B cell (primary cell): ENCODE data around the gene BEND4. TPM values are rescaled to one million over a fixed set of nuclear protein-coding genes. Genes with fewer than 3 reads are reported as not detected.

Source experiments
- ATAC-seq: fragments of 200-7000 bp; cut with Tn5 transposase; one replicate; pipeline ENCODE4 v1.10.0; 2021; ENCODE audit warnings: low read depth, mild to moderate bottlenecking, moderate number of reproducible peaks, moderate library complexity
- CTCF ChIA-PET: fragments of 350-600 bp; sonication (Branson Sonifier 250); formaldehyde crosslinking; loops from one replicate; lab custom pipeline; 2021; ENCODE audit warnings: antibody characterized with exemption, inconsistent platforms; lab: Charles Lee
- POLR2A ChIA-PET: fragments of 350-600 bp; sonication (Branson Sonifier 250); formaldehyde crosslinking; loops from one replicate; lab custom pipeline; 2021; ENCODE audit warnings: antibody characterized with exemption; lab: Charles Lee
- DNase-seq: peaks from one replicate; pipeline ENCODE4 v3.0.0; 2013
- H2AFZ ChIP-seq: 2 replicates; pipeline ENCODE4 v1.6.1; 2012; ENCODE audit warnings: mild to moderate bottlenecking, low read depth, low read length; ENCODE audit not compliant: insufficient read depth, poor library complexity, severe bottlenecking
- H3K27ac ChIP-seq, 2 donors: 1 replicate in 1 of 2; 2 replicates in 1 of 2; pipeline ENCODE4 v1.5.1; 2012 to 2013; ENCODE audit warnings: low read length in 2 of 2, mild to moderate bottlenecking in 2 of 2, moderate library complexity in 1 of 2
- H3K27me3 ChIP-seq, 4 experiments: fragments of 200-600 bp in 1 of 4; sonication (generic) in 1 of 4; replicated peaks in 1 of 4; 1 replicate in 2 of 4; 2 replicates in 2 of 4; pipeline versions ENCODE4 v1.6.1 to v1.7.0; 2013 to 2016; ENCODE audit warnings: low read length in 3 of 4, mild to moderate bottlenecking in 2 of 4, mixed read lengths in 1 of 4, moderate library complexity in 1 of 4; ENCODE audit not compliant: insufficient read depth in 4 of 4, control insufficient read depth in 3 of 4; ENCODE audit errors: control extremely low read depth in 1 of 4
- H3K36me3 ChIP-seq, 2 experiments: replicated peaks in 1 of 2; 1 replicate in 1 of 2; 2 replicates in 1 of 2; pipeline versions ENCODE4 v1.6.1 to v1.7.1; 2013; ENCODE audit warnings: low read length in 1 of 2; ENCODE audit not compliant: insufficient read depth in 2 of 2, control insufficient read depth in 1 of 2; ENCODE audit errors: control extremely low read depth in 1 of 2, extremely low read depth in 1 of 2
- H3K4me1 ChIP-seq, 2 donors: fragments of 200-600 bp in 1 of 2; sonication (generic) in 1 of 2; 1 replicate in 1 of 2; 2 replicates in 1 of 2; pipeline versions ENCODE4 v1.5.1 to v1.6.1; 2013 to 2017; ENCODE audit warnings: low read length in 2 of 2; ENCODE audit not compliant: control insufficient read depth in 2 of 2, insufficient read depth in 2 of 2
- H3K4me2 ChIP-seq: replicated peaks from 2 replicates; pipeline ENCODE3; 2012; ENCODE audit warnings: mild to moderate bottlenecking, low read depth, low read length; ENCODE audit not compliant: poor library complexity, severe bottlenecking
- H3K4me3 ChIP-seq, 5 experiments: fragments of 200-600 bp in 1 of 5; sonication (generic) in 1 of 5; 1 replicate in 3 of 5; 2 replicates in 2 of 5; pipeline versions ENCODE4 v1.5.1 to v1.7.0; 2011 to 2016; ENCODE audit warnings: low read length in 4 of 5, mild to moderate bottlenecking in 4 of 5, low read depth in 2 of 5, control low read depth in 1 of 5, moderate library complexity in 1 of 5; ENCODE audit not compliant: insufficient read depth in 1 of 5; ENCODE audit errors: control extremely low read depth in 1 of 5, extremely low read depth in 1 of 5
- H3K79me2 ChIP-seq: fragments of 200-600 bp; sonication (generic); one replicate; pipeline ENCODE4 v1.6.0; 2016; ENCODE audit warnings: low read length; ENCODE audit not compliant: control insufficient read depth, insufficient read depth
- H3K9ac ChIP-seq: fragments of 200-600 bp; sonication (generic); 2 replicates; pipeline ENCODE4 v1.6.1; 2017; ENCODE audit warnings: mild to moderate bottlenecking, low read length, moderate library complexity
- H3K9me3 ChIP-seq, 3 donors: one replicate each; pipeline versions ENCODE4 v1.6.1 to v1.7.1; 2013; ENCODE audit warnings: low read length in 2 of 3; ENCODE audit not compliant: control insufficient read depth in 2 of 3, insufficient read depth in 1 of 3; ENCODE audit errors: control extremely low read depth in 1 of 3
- H4K20me1 ChIP-seq: 2 replicates; pipeline ENCODE4 v1.6.0; 2012; ENCODE audit warnings: mild to moderate bottlenecking, low read length; ENCODE audit not compliant: insufficient read depth, control insufficient read depth, poor library complexity, severe bottlenecking
- H3K27ac Mint-ChIP-seq: one replicate; pipeline ENCODE4 v1.8.0; 2021; ENCODE audit warnings: mixed read lengths
- H3K27me3 Mint-ChIP-seq: one replicate; pipeline ENCODE4 v1.8.0; 2021; ENCODE audit warnings: mixed read lengths
- H3K4me1 Mint-ChIP-seq: one replicate; pipeline ENCODE4 v1.8.0; 2021; ENCODE audit warnings: mixed read lengths
- H3K4me3 Mint-ChIP-seq: one replicate; pipeline ENCODE4 v1.8.0; 2021; ENCODE audit warnings: mixed read lengths
- H3K9me3 Mint-ChIP-seq: one replicate; pipeline ENCODE4 v1.8.0; 2022; ENCODE audit warnings: mixed read lengths; ENCODE audit not compliant: insufficient read depth
- CTCF ChIP-seq: fragments of 200-600 bp; IDR thresholded peaks from one replicate; pipeline ENCODE4 v1.8.0; 2022; ENCODE audit warnings: antibody characterized with exemption, mild to moderate bottlenecking
- EZH2 ChIP-seq: IDR thresholded peaks from 2 replicates; pipeline ENCODE4 v1.6.1; 2012; ENCODE audit warnings: borderline replicate concordance, low read depth, mild to moderate bottlenecking, moderate library complexity, low read length; ENCODE audit not compliant: insufficient read depth, poor library complexity, severe bottlenecking
- WGBS: methylation state at CpG from one replicate; pipeline ENCODE4 v1.1.5; 2013; ENCODE audit warnings: missing lambda C conversion rate; ENCODE audit not compliant: insufficient coverage; 5-methylcytosine and 5-hydroxymethylcytosine counted together
- intact Hi-C: fragments of 100-400 bp; cut with micrococcal nuclease; formaldehyde crosslinking; loops from one replicate; pipeline ENCODE4 v1.10.0; 2022
- polyA plus RNA-seq: library from polyadenylated mRNA; depleted of rRNA; stranded (reverse); fragments of >200 nt; gene quantifications from 2 replicates; pipeline ENCODE4 v1.2.3, GENCODE V29; 2012
- total RNA-seq, 2 donors: library from RNA; stranded (reverse); fragments of 120-200 nt in 1 of 2; gene quantifications; 1 replicate in 1 of 2; 2 replicates in 1 of 2; pipeline versions ENCODE4 v1.2.3 to v1.2.4, GENCODE V29; 2013 to 2022

The BEND4 gene
- total and polyA plus RNA-seq, 2 donors (not counting 1 experiment from before 2014, with no cell fraction given): 4.3 to 18.6 TPM

GRCh38 chr4:42197341-42197740 is 44.9 kb upstream of the BEND4 start:
- Mint-ChIP-seq H3K27ac (no peak overlapping the region), H3K9me3 (no peaks in the 10 kb centered on the region), H3K27me3 (no peaks in the 10 kb centered on the region), H3K4me1 (no peaks in the 10 kb centered on the region), H3K4me3 (no peak overlapping the region)
- intact Hi-C loops: no loop called here
- ChIA-PET CTCF (no interaction called here), POLR2A (no interaction called here)
- Histone ChIP-seq H3K9me3 (no peaks in the 10 kb centered on the region), H2AFZ (no peak overlapping the region), H3K9ac (no peak overlapping the region), H3K36me3 (no peaks in the 10 kb centered on the region), H3K4me2 (no peak overlapping the region), H3K27me3 (no peaks in the 10 kb centered on the region), H3K4me1 (no peaks in the 10 kb centered on the region), H4K20me1 (no peaks in the 10 kb centered on the region), H3K4me3 (no peak overlapping the region), H3K79me2 (no peaks in the 10 kb centered on the region), H3K27ac (no peak overlapping the region)
- DNase-seq: no peak
- WGBS: 77% methylated on average over 4 of the region's 5 CpGs
- ATAC-seq: no peak
- TF ChIP-seq CTCF: no peak
- no peak for TF ChIP-seq EZH2

- no peaks in the 10 kb centered on the region for H3K9me3 Mint-ChIP-seq
- TF ChIP-seq EZH2 (no peak), CTCF (no peak)
- CTCF ChIA-PET: no interaction called here
Observed at GRCh38 chr4:42172921-42173320, 20.5 kb upstream of the BEND4 start.

More at GRCh38 chr4:42172921-42173320, 20.5 kb upstream of the BEND4 start:
- H2AFZ ChIP-seq: no peak overlapping the region
- no peaks in the 10 kb centered on the region for H3K27me3 Mint-ChIP-seq
- H3K4me3 Mint-ChIP-seq: no peak overlapping the region
- 100% methylated on average over 2 of the region's 2 CpGs for WGBS
- POLR2A ChIA-PET: no interaction called here
- ATAC-seq: no peak
- H3K4me1 Mint-ChIP-seq: peaks cover 5% of the 10 kb centered on the region
- H3K4me3 ChIP-seq: no peak overlapping the region
- H3K79me2 ChIP-seq: peaks cover 4% of the 10 kb centered on the region
- H3K27ac Mint-ChIP-seq: no peak overlapping the region
- no peaks in the 10 kb centered on the region for H4K20me1 ChIP-seq
- peaks cover 2% of the 10 kb centered on the region in 2 donors for H3K4me1 ChIP-seq
- no peak overlapping the region for H3K27ac ChIP-seq
- H3K4me2 ChIP-seq: no peak overlapping the region
- H3K9me3 ChIP-seq: no peaks in the 10 kb centered on the region
- no peak overlapping the region for H3K9ac ChIP-seq
- H3K36me3 ChIP-seq: no peaks in the 10 kb centered on the region
- no peak for DNase-seq
- intact Hi-C loops: no loop called here
- H3K27me3 ChIP-seq: no peaks in the 10 kb centered on the region
